Hepatocyte (in vitro differentiated cells): ENCODE measurements around the gene ADAMTSL1. TPM values are rescaled to one million over a fixed set of nuclear protein-coding genes. Genes with fewer than 3 reads are reported as not detected.

ENCODE experiments used
- DNase-seq: peaks from one replicate; pipeline ENCODE4 v3.0.0-alpha.2; 2016; ENCODE audit warnings: low spot score
- H2AFZ ChIP-seq: fragments of 200-600 bp; sonication (generic); 2 replicates; pipeline ENCODE4 v1.6.0; 2016; ENCODE audit warnings: antibody characterized with exemption, mild to moderate bottlenecking
- H3K27ac ChIP-seq: fragments of 200-600 bp; sonication (generic); 2 replicates; pipeline ENCODE4 v1.5.1; 2016; ENCODE audit warnings: mild to moderate bottlenecking
- H3K27me3 ChIP-seq: fragments of 200-600 bp; sonication (generic); 2 replicates; pipeline ENCODE4 v1.6.1; 2016
- H3K36me3 ChIP-seq: fragments of 200-600 bp; sonication (generic); replicated peaks from 2 replicates; pipeline ENCODE4 v1.5.1; 2016; ENCODE audit warnings: low read depth; ENCODE audit not compliant: insufficient read depth
- H3K4me1 ChIP-seq: fragments of 200-600 bp; sonication (generic); 2 replicates; pipeline ENCODE4 v1.5.1; 2016; ENCODE audit warnings: mild to moderate bottlenecking, moderate library complexity; ENCODE audit not compliant: insufficient read depth
- H3K4me2 ChIP-seq: fragments of 200-600 bp; sonication (generic); 2 replicates; pipeline ENCODE4 v1.6.0; 2016
- H3K4me3 ChIP-seq: fragments of 200-600 bp; sonication (generic); 2 replicates; pipeline ENCODE4 v1.5.1; 2016; ENCODE audit warnings: mild to moderate bottlenecking
- H3K79me2 ChIP-seq: fragments of 200-600 bp; sonication (generic); 2 replicates; pipeline ENCODE4 v1.6.0; 2017; ENCODE audit warnings: mild to moderate bottlenecking
- H3K9me2 ChIP-seq: fragments of 200-600 bp; sonication (generic); replicated peaks from 2 replicates; pipeline ENCODE4 v1.6.0; 2017; ENCODE audit warnings: mild to moderate bottlenecking; ENCODE audit not compliant: insufficient read depth
- H3K9me3 ChIP-seq: fragments of 200-600 bp; sonication (generic); 2 replicates; pipeline ENCODE4 v1.5.1; 2016; ENCODE audit warnings: low read depth, mild to moderate bottlenecking
- H4K20me1 ChIP-seq: fragments of 200-600 bp; sonication (generic); 2 replicates; pipeline ENCODE4 v1.6.0; 2016; ENCODE audit warnings: mild to moderate bottlenecking; ENCODE audit not compliant: insufficient read depth, poor library complexity, severe bottlenecking
- EZH2 ChIP-seq: fragments of 200-600 bp; sonication (generic); IDR thresholded peaks from 2 replicates; pipeline ENCODE4 v1.6.1; 2016; ENCODE audit warnings: antibody characterized with exemption, mild to moderate bottlenecking, borderline replicate concordance
- EZH2phosphoT487 ChIP-seq: fragments of 200-600 bp; sonication (generic); IDR thresholded peaks from one replicate; pipeline ENCODE4 v1.6.1; 2018; ENCODE audit warnings: antibody characterized with exemption, mild to moderate bottlenecking, low read depth, moderate library complexity; ENCODE audit not compliant: unreplicated experiment, severe bottlenecking
- WGBS: methylation state at CpG from one replicate; pipeline ENCODE4 v1.1.6; 2016; ENCODE audit warnings: low lambda C conversion rate; ENCODE audit errors: missing lambda C conversion rate; 5-methylcytosine and 5-hydroxymethylcytosine counted together
- polyA plus RNA-seq: library from polyadenylated mRNA; unstranded; fragments of >200 nt; fragmentation: Nextera tagmentation; extraction: Ambion mirVana; gene quantifications from 2 replicates; pipeline ENCODE4 v1.2.1, GENCODE V29; 2016
- total RNA-seq: library from RNA; depleted of rRNA; stranded (reverse); fragments of >200 nt; gene quantifications from 2 replicates; pipeline ENCODE4 v1.2.3, GENCODE V29; 2014
- TF ChIP-seq, protein P1 (sequence below): fragments of 200-600 bp; sonication (generic); IDR thresholded peaks from 2 replicates; pipeline ENCODE4 v1.5.1; 2016; ENCODE audit warnings: antibody characterized with exemption, mild to moderate bottlenecking; ENCODE audit not compliant: poor library complexity

ADAMTSL1 gene
- total and polyA plus RNA-seq, 2 experiments from 2014 or later: 7.2 to 24.0 TPM

DNA sequence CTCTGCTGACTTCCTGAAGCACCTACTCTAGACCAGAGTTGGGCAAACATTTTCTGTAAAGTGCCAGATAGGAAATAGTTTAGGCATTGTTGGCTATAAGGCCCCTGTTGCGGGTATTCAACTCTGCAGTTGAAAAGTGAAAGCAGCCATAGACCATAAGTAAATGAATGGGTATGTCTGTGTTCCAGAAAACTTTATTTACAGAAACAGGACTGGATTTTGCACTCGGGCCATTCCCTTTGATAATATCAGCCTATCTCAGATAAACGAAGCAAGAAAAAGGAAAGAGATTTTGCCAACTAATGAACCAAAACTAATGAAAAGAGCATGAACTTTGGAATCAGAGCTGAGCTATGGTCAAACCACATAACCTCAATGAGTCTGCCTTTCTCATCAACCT is 374.7 kb downstream of the ADAMTSL1 start:
- WGBS: 85% methylated on average over 3 of the region's 3 CpGs
- no peak for DNase-seq
- no peaks in the 10 kb centered on the region for H3K9me2 ChIP-seq
- no peak for TF ChIP-seq EZH2
- H3K79me2 ChIP-seq: no peaks in the 10 kb centered on the region
- no peak overlapping the region for H3K4me3 ChIP-seq
- no peaks in the 10 kb centered on the region for H4K20me1 ChIP-seq
- no peaks in the 10 kb centered on the region for H3K9me3 ChIP-seq
- no peak overlapping the region for H3K4me2 ChIP-seq
- no peaks in the 10 kb centered on the region for H3K4me1 ChIP-seq
- no peaks in the 10 kb centered on the region for H3K27me3 ChIP-seq
- no peak overlapping the region for H3K27ac ChIP-seq
- H3K36me3 ChIP-seq: no peaks in the 10 kb centered on the region
- H2AFZ ChIP-seq: no peak overlapping the region

DNA sequence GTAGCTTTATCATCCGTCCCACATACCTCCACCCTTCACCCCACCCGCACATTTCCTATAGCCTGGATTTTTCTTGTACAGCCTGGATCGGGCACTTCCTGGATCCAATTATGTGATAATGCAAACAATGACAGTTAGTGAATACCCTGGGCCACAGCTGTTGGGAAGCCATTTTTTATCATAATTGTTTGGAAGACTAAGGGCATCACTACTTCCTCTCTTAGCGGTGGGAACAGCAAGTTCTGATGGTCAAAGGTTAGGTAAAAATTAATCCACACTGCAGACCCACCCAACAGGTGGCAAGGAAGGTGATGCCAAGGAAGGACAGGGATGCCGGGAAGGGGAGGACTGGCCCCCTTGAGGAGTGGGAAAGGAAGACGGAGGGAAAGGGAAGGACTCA is 375.3 kb downstream of the ADAMTSL1 start:
- no peak overlapping the region for H3K4me2 ChIP-seq
- H3K36me3 ChIP-seq: no peaks in the 10 kb centered on the region
- TF ChIP-seq EZH2phosphoT487 (no peak), EZH2 (no peak)
- TF ChIP-seq, protein P1, sequence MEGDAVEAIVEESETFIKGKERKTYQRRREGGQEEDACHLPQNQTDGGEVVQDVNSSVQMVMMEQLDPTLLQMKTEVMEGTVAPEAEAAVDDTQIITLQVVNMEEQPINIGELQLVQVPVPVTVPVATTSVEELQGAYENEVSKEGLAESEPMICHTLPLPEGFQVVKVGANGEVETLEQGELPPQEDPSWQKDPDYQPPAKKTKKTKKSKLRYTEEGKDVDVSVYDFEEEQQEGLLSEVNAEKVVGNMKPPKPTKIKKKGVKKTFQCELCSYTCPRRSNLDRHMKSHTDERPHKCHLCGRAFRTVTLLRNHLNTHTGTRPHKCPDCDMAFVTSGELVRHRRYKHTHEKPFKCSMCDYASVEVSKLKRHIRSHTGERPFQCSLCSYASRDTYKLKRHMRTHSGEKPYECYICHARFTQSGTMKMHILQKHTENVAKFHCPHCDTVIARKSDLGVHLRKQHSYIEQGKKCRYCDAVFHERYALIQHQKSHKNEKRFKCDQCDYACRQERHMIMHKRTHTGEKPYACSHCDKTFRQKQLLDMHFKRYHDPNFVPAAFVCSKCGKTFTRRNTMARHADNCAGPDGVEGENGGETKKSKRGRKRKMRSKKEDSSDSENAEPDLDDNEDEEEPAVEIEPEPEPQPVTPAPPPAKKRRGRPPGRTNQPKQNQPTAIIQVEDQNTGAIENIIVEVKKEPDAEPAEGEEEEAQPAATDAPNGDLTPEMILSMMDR: no peak
- H3K4me3 ChIP-seq: no peak overlapping the region
- H3K27me3 ChIP-seq: no peaks in the 10 kb centered on the region
- H3K9me2 ChIP-seq: no peaks in the 10 kb centered on the region
- H3K79me2 ChIP-seq: no peaks in the 10 kb centered on the region
- no peaks in the 10 kb centered on the region for H3K9me3 ChIP-seq
- no peak overlapping the region for H3K27ac ChIP-seq
- no peak overlapping the region for H2AFZ ChIP-seq
- no peaks in the 10 kb centered on the region for H4K20me1 ChIP-seq
- no peak for DNase-seq
- no peaks in the 10 kb centered on the region for H3K4me1 ChIP-seq
- 82% methylated on average over 6 of the region's 6 CpGs for WGBS

DNA sequence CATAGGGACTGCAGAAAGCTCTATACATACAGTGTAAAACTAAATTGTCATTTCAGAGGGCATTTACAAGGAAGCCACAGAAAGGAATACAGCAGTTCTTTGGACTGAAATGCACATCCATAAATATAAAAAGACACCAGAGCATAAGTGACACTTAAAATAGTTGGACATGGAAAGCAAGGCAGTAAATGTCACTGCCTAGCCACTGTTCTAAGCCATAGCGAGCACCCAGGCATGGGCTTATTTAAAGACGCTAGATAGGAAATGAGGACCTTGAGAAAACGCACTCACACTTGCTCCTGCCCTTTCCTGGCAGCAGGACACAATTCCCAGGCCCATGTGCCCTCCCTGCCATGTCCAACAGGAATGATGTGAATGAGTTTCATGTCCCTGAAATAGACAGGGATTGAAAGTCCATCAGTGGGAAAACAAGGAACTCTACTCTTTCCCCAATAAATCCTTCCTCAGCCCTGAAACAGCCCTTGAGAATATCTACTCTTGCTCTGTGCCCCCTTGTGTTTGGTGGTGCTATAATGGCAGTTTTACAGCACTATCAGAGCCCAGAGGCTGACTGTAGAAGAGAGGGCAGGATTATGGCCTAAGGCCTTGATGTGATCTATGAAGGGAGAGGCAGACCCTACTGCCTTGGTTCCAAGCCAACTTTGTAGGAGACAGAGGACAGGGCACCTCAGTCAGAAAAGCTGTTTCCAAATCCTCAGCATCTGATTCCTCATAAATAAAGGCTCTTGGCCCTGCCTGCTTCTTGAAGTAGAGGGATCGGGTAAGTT is 376.1 kb downstream of the ADAMTSL1 start:
- 82% methylated on average over 4 of the region's 4 CpGs for WGBS
- Histone ChIP-seq H3K27ac (no peak overlapping the region), H3K4me3 (no peak overlapping the region), H4K20me1 (no peaks in the 10 kb centered on the region), H3K27me3 (no peaks in the 10 kb centered on the region), H3K79me2 (no peaks in the 10 kb centered on the region), H3K36me3 (no peaks in the 10 kb centered on the region), H3K4me1 (no peaks in the 10 kb centered on the region), H3K4me2 (no peak overlapping the region), H3K9me2 (no peaks in the 10 kb centered on the region), H3K9me3 (no peaks in the 10 kb centered on the region), H2AFZ (no peak overlapping the region)
- DNase-seq: no peak
- TF ChIP-seq EZH2: no peak
- TF ChIP-seq, protein P1: no peak
- no peak for TF ChIP-seq EZH2phosphoT487

DNA sequence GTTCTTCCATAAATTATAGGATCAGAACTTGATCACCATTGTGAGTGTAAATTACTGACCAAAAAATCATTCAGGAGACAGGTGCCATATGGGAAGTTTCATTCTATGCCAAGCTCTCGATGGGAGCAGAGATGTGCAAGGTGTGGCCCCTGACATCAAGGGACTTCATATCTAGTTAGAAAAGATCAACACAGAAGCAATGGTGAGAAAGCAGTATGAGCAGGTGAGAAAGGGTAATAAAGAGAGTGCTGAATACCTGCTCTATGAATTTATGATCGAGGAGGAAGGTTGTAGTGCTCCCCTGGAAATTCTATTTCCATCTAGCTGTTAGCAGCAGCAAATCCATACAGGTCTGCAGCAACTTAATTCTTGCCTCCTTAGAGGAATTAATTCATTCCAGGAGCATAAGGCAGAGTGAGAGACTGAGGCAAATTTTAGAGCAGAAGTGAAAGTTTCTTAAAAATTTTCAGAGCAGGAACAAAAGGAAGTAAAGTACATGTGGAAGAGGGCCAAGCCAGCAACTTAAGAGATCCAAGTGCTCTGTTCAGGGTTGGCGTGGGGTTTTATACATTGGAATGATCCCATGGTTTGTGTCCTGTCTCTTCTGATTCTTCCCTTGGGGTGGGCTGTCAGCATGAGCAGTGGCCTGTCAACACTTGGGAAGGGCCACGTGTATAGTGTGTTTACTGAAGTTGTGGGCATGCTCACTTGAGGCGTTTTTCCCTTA is 377.3 kb downstream of the ADAMTSL1 start:
- Histone ChIP-seq H3K9me2 (no peaks in the 10 kb centered on the region), H3K79me2 (no peaks in the 10 kb centered on the region), H3K27ac (no peak overlapping the region), H3K9me3 (no peaks in the 10 kb centered on the region), H3K4me1 (no peaks in the 10 kb centered on the region), H4K20me1 (no peaks in the 10 kb centered on the region), H2AFZ (no peak overlapping the region), H3K36me3 (no peaks in the 10 kb centered on the region), H3K4me2 (no peak overlapping the region), H3K27me3 (no peaks in the 10 kb centered on the region), H3K4me3 (no peak overlapping the region)
- TF ChIP-seq EZH2phosphoT487 (no peak), EZH2 (no peak)
- TF ChIP-seq, protein P1: no peak
- DNase-seq: no peak
- WGBS: 83% methylated on average over 5 of the region's 5 CpGs
